B cell (primary cell): ENCODE results near the gene KLHL11. TPM values are rescaled to one million over a fixed set of nuclear protein-coding genes. Genes with fewer than 3 reads are reported as not detected.

Experiments
- ATAC-seq: fragments of 200-7000 bp; cut with Tn5 transposase; one replicate; pipeline ENCODE4 v1.10.0; 2021; ENCODE audit warnings: low read depth, mild to moderate bottlenecking, moderate number of reproducible peaks, moderate library complexity
- CTCF ChIA-PET: fragments of 350-600 bp; sonication (Branson Sonifier 250); formaldehyde crosslinking; loops from one replicate; lab custom pipeline; 2021; ENCODE audit warnings: antibody characterized with exemption, inconsistent platforms; lab: Charles Lee
- POLR2A ChIA-PET: fragments of 350-600 bp; sonication (Branson Sonifier 250); formaldehyde crosslinking; loops from one replicate; lab custom pipeline; 2021; ENCODE audit warnings: antibody characterized with exemption; lab: Charles Lee
- DNase-seq: peaks from one replicate; pipeline ENCODE4 v3.0.0; 2013
- H2AFZ ChIP-seq: 2 replicates; pipeline ENCODE4 v1.6.1; 2012; ENCODE audit warnings: mild to moderate bottlenecking, low read depth, low read length; ENCODE audit not compliant: insufficient read depth, poor library complexity, severe bottlenecking
- H3K27ac ChIP-seq, 2 donors: 1 replicate in 1 of 2; 2 replicates in 1 of 2; pipeline ENCODE4 v1.5.1; 2012 to 2013; ENCODE audit warnings: low read length in 2 of 2, mild to moderate bottlenecking in 2 of 2, moderate library complexity in 1 of 2
- H3K27me3 ChIP-seq, 4 experiments: fragments of 200-600 bp in 1 of 4; sonication (generic) in 1 of 4; replicated peaks in 1 of 4; 1 replicate in 2 of 4; 2 replicates in 2 of 4; pipeline versions ENCODE4 v1.6.1 to v1.7.0; 2013 to 2016; ENCODE audit warnings: low read length in 3 of 4, mild to moderate bottlenecking in 2 of 4, mixed read lengths in 1 of 4, moderate library complexity in 1 of 4; ENCODE audit not compliant: insufficient read depth in 4 of 4, control insufficient read depth in 3 of 4; ENCODE audit errors: control extremely low read depth in 1 of 4
- H3K36me3 ChIP-seq, 2 experiments: replicated peaks in 1 of 2; 1 replicate in 1 of 2; 2 replicates in 1 of 2; pipeline versions ENCODE4 v1.6.1 to v1.7.1; 2013; ENCODE audit warnings: low read length in 1 of 2; ENCODE audit not compliant: insufficient read depth in 2 of 2, control insufficient read depth in 1 of 2; ENCODE audit errors: control extremely low read depth in 1 of 2, extremely low read depth in 1 of 2
- H3K4me1 ChIP-seq, 2 donors: fragments of 200-600 bp in 1 of 2; sonication (generic) in 1 of 2; 1 replicate in 1 of 2; 2 replicates in 1 of 2; pipeline versions ENCODE4 v1.5.1 to v1.6.1; 2013 to 2017; ENCODE audit warnings: low read length in 2 of 2; ENCODE audit not compliant: control insufficient read depth in 2 of 2, insufficient read depth in 2 of 2
- H3K4me2 ChIP-seq: replicated peaks from 2 replicates; pipeline ENCODE3; 2012; ENCODE audit warnings: mild to moderate bottlenecking, low read depth, low read length; ENCODE audit not compliant: poor library complexity, severe bottlenecking
- H3K4me3 ChIP-seq, 5 experiments: fragments of 200-600 bp in 1 of 5; sonication (generic) in 1 of 5; 1 replicate in 3 of 5; 2 replicates in 2 of 5; pipeline versions ENCODE4 v1.5.1 to v1.7.0; 2011 to 2016; ENCODE audit warnings: low read length in 4 of 5, mild to moderate bottlenecking in 4 of 5, low read depth in 2 of 5, control low read depth in 1 of 5, moderate library complexity in 1 of 5; ENCODE audit not compliant: insufficient read depth in 1 of 5; ENCODE audit errors: control extremely low read depth in 1 of 5, extremely low read depth in 1 of 5
- H3K79me2 ChIP-seq: fragments of 200-600 bp; sonication (generic); one replicate; pipeline ENCODE4 v1.6.0; 2016; ENCODE audit warnings: low read length; ENCODE audit not compliant: control insufficient read depth, insufficient read depth
- H3K9ac ChIP-seq: fragments of 200-600 bp; sonication (generic); 2 replicates; pipeline ENCODE4 v1.6.1; 2017; ENCODE audit warnings: mild to moderate bottlenecking, low read length, moderate library complexity
- H3K9me3 ChIP-seq, 3 donors: one replicate each; pipeline versions ENCODE4 v1.6.1 to v1.7.1; 2013; ENCODE audit warnings: low read length in 2 of 3; ENCODE audit not compliant: control insufficient read depth in 2 of 3, insufficient read depth in 1 of 3; ENCODE audit errors: control extremely low read depth in 1 of 3
- H4K20me1 ChIP-seq: 2 replicates; pipeline ENCODE4 v1.6.0; 2012; ENCODE audit warnings: mild to moderate bottlenecking, low read length; ENCODE audit not compliant: insufficient read depth, control insufficient read depth, poor library complexity, severe bottlenecking
- H3K27ac Mint-ChIP-seq: one replicate; pipeline ENCODE4 v1.8.0; 2021; ENCODE audit warnings: mixed read lengths
- H3K27me3 Mint-ChIP-seq: one replicate; pipeline ENCODE4 v1.8.0; 2021; ENCODE audit warnings: mixed read lengths
- H3K4me1 Mint-ChIP-seq: one replicate; pipeline ENCODE4 v1.8.0; 2021; ENCODE audit warnings: mixed read lengths
- H3K4me3 Mint-ChIP-seq: one replicate; pipeline ENCODE4 v1.8.0; 2021; ENCODE audit warnings: mixed read lengths
- H3K9me3 Mint-ChIP-seq: one replicate; pipeline ENCODE4 v1.8.0; 2022; ENCODE audit warnings: mixed read lengths; ENCODE audit not compliant: insufficient read depth
- CTCF ChIP-seq: fragments of 200-600 bp; IDR thresholded peaks from one replicate; pipeline ENCODE4 v1.8.0; 2022; ENCODE audit warnings: antibody characterized with exemption, mild to moderate bottlenecking
- EZH2 ChIP-seq: IDR thresholded peaks from 2 replicates; pipeline ENCODE4 v1.6.1; 2012; ENCODE audit warnings: borderline replicate concordance, low read depth, mild to moderate bottlenecking, moderate library complexity, low read length; ENCODE audit not compliant: insufficient read depth, poor library complexity, severe bottlenecking
- WGBS: methylation state at CpG from one replicate; pipeline ENCODE4 v1.1.5; 2013; ENCODE audit warnings: missing lambda C conversion rate; ENCODE audit not compliant: insufficient coverage; 5-methylcytosine and 5-hydroxymethylcytosine counted together
- intact Hi-C: fragments of 100-400 bp; cut with micrococcal nuclease; formaldehyde crosslinking; loops from one replicate; pipeline ENCODE4 v1.10.0; 2022
- polyA plus RNA-seq: library from polyadenylated mRNA; depleted of rRNA; stranded (reverse); fragments of >200 nt; gene quantifications from 2 replicates; pipeline ENCODE4 v1.2.3, GENCODE V29; 2012
- total RNA-seq, 2 donors: library from RNA; stranded (reverse); fragments of 120-200 nt in 1 of 2; gene quantifications; 1 replicate in 1 of 2; 2 replicates in 1 of 2; pipeline versions ENCODE4 v1.2.3 to v1.2.4, GENCODE V29; 2013 to 2022

Gene KLHL11
- total and polyA plus RNA-seq, 2 donors (not counting 1 experiment from before 2014, with no cell fraction given), result 4.2 to 18.7 TPM

- 95% methylated on average over 7 of the region's 7 CpGs for WGBS
- intact Hi-C loops, result no loop called here
- no peaks in the 10 kb centered on the region for H3K9me3 ChIP-seq
Observed at GRCh38 chr17:41823580-41823979, 41.6 kb downstream of the KLHL11 start.

GRCh38 chr17:41823141-41823524, 42.1 kb downstream of the KLHL11 start:
- WGBS, result no CpG with 5 or more reads among the region's 1 CpG
- no peak overlapping the region for H3K27ac ChIP-seq
- H3K9ac ChIP-seq, result no peak overlapping the region
- no peaks in the 10 kb centered on the region for H4K20me1 ChIP-seq
- H3K27me3 Mint-ChIP-seq, result no peaks in the 10 kb centered on the region
- H3K9me3 ChIP-seq, result no peaks in the 10 kb centered on the region
- H3K4me3 Mint-ChIP-seq, result no peak overlapping the region
- no peak overlapping the region for H2AFZ ChIP-seq
- no peaks in the 10 kb centered on the region for H3K9me3 Mint-ChIP-seq
- no peak overlapping the region for H3K4me2 ChIP-seq
- POLR2A ChIA-PET, result no interaction called here
- DNase-seq (no peak), ATAC-seq (no peak)
- CTCF ChIA-PET, result no interaction called here
- TF ChIP-seq EZH2, result no peak
- TF ChIP-seq CTCF, result no peak
- H3K36me3 ChIP-seq, result peaks cover 0 to 19% of the 10 kb centered on the region in 2 experiments
- H3K79me2 ChIP-seq, result no peaks in the 10 kb centered on the region
- H3K4me3 ChIP-seq, result no peak overlapping the region
- H3K27ac Mint-ChIP-seq, result no peak overlapping the region
- H3K4me1 ChIP-seq, result no peaks in the 10 kb centered on the region
- H3K4me1 Mint-ChIP-seq, result no peaks in the 10 kb centered on the region
- H3K27me3 ChIP-seq, result no peaks in the 10 kb centered on the region
- intact Hi-C loops, result no loop called here

More at GRCh38 chr17:41823580-41823979, 41.6 kb downstream of the KLHL11 start:
- no peak overlapping the region for H3K27ac ChIP-seq
- H3K27me3 Mint-ChIP-seq, result no peaks in the 10 kb centered on the region
- no peak overlapping the region for H3K4me2 ChIP-seq
- no peaks in the 10 kb centered on the region for H3K9me3 Mint-ChIP-seq
- peaks cover 0 to 19% of the 10 kb centered on the region in 2 experiments for H3K36me3 ChIP-seq
- TF ChIP-seq EZH2, result no peak
- no peak for TF ChIP-seq CTCF
- H3K9ac ChIP-seq, result no peak overlapping the region
- DNase-seq, result no peak
- no peak overlapping the region for H3K27ac Mint-ChIP-seq
- H4K20me1 ChIP-seq, result no peaks in the 10 kb centered on the region
- no peak for ATAC-seq
- ChIA-PET POLR2A (no interaction called here), CTCF (no interaction called here)
- no peak overlapping the region for H2AFZ ChIP-seq
- H3K4me1 Mint-ChIP-seq, result no peaks in the 10 kb centered on the region
- no peaks in the 10 kb centered on the region for H3K27me3 ChIP-seq
- H3K4me3 Mint-ChIP-seq, result no peak overlapping the region
- no peaks in the 10 kb centered on the region for H3K79me2 ChIP-seq
- no peaks in the 10 kb centered on the region for H3K4me1 ChIP-seq
- H3K4me3 ChIP-seq, result no peak overlapping the region
